Liver (tissue), 9 donors: Measurements from ENCODE around the gene KNTC1. TPM values are rescaled to one million over a fixed set of nuclear protein-coding genes. Genes with fewer than 3 reads are reported as not detected.

ENCODE experiments used
- DNase-seq: peaks from one replicate; pipeline ENCODE4 v3.0.0-alpha.2; 2017; ENCODE audit warnings: low spot score
- H3K27ac ChIP-seq, 2 donors: one replicate each; pipeline ENCODE4 v1.7.0; 2013; ENCODE audit warnings: inconsistent platforms in 2 of 2, low read length in 2 of 2, control low read depth in 1 of 2, low read depth in 1 of 2, mild to moderate bottlenecking in 1 of 2
- H3K27me3 ChIP-seq, 4 donors: one replicate each; pipeline versions ENCODE4 v1.6.1 to v1.7.0; 2013; ENCODE audit warnings: low read length in 3 of 4, inconsistent platforms in 1 of 4, mild to moderate bottlenecking in 1 of 4, moderate library complexity in 1 of 4; ENCODE audit not compliant: control insufficient read depth in 4 of 4, insufficient read depth in 4 of 4
- H3K36me3 ChIP-seq, 4 donors: one replicate each; pipeline versions ENCODE4 v1.6.1 to v1.7.0; 2013; ENCODE audit warnings: low read length in 3 of 4, mild to moderate bottlenecking in 3 of 4, low read depth in 1 of 4, moderate library complexity in 1 of 4; ENCODE audit not compliant: control insufficient read depth in 4 of 4, insufficient read depth in 3 of 4
- H3K4me1 ChIP-seq, 4 donors: one replicate each; pipeline versions ENCODE4 v1.6.1 to v1.7.0; 2013; ENCODE audit warnings: low read length in 3 of 4, mild to moderate bottlenecking in 3 of 4, moderate library complexity in 1 of 4; ENCODE audit not compliant: control insufficient read depth in 4 of 4, insufficient read depth in 4 of 4
- H3K4me3 ChIP-seq, 3 donors: one replicate each; pipeline versions ENCODE4 v1.6.1 to v1.7.0; 2013; ENCODE audit warnings: low read length in 3 of 3, control low read depth in 1 of 3, low read depth in 1 of 3, mild to moderate bottlenecking in 1 of 3
- H3K9ac ChIP-seq, 2 donors: one replicate each; pipeline ENCODE4 v1.7.0; 2013; ENCODE audit warnings: low read length in 2 of 2, mild to moderate bottlenecking in 2 of 2, moderate library complexity in 2 of 2, control low read depth in 1 of 2, low read depth in 1 of 2
- H3K9me3 ChIP-seq, 4 donors: one replicate each; pipeline versions ENCODE4 v1.6.1 to v1.7.0; 2013; ENCODE audit warnings: low read length in 3 of 4; ENCODE audit not compliant: control insufficient read depth in 4 of 4
- EGR1 ChIP-seq, 2 donors: IDR thresholded peaks; 2 replicates each; pipeline ENCODE4 v1.6.1; 2016 to 2018; ENCODE audit warnings: antibody characterized with exemption in 2 of 2, low read depth in 2 of 2
- FOXA1 ChIP-seq: IDR thresholded peaks from 2 replicates; pipeline ENCODE4 v1.6.1; 2016; ENCODE audit warnings: antibody characterized with exemption
- FOXA2 ChIP-seq: IDR thresholded peaks from 2 replicates; pipeline ENCODE4 v1.6.1; 2016; ENCODE audit warnings: antibody characterized with exemption
- GABPA ChIP-seq, 2 donors: IDR thresholded peaks in 1 of 2; conservative IDR thresholded peaks in 1 of 2; 2 replicates each; pipeline ENCODE4 v1.6.1; 2016; ENCODE audit warnings: antibody characterized with exemption in 2 of 2, mild to moderate bottlenecking in 1 of 2, moderate library complexity in 1 of 2
- HNF4A ChIP-seq, 2 donors: conservative IDR thresholded peaks; 2 replicates each; pipeline ENCODE4 v1.6.1; 2016; ENCODE audit warnings: antibody characterized with exemption in 2 of 2, mild to moderate bottlenecking in 2 of 2
- HNF4G ChIP-seq: IDR thresholded peaks from 2 replicates; pipeline ENCODE4 v1.6.1; 2016; ENCODE audit warnings: antibody characterized with exemption
- JUND ChIP-seq, 2 donors: IDR thresholded peaks; 2 replicates each; pipeline ENCODE4 v1.6.1; 2016; ENCODE audit warnings: antibody characterized with exemption in 2 of 2
- NR2F2 ChIP-seq: IDR thresholded peaks from 2 replicates; pipeline ENCODE4 v1.6.1; 2016; ENCODE audit warnings: antibody characterized with exemption
- RAD21 ChIP-seq, 2 donors: IDR thresholded peaks; 2 replicates each; pipeline ENCODE4 v1.6.1; 2016; ENCODE audit warnings: antibody characterized with exemption in 2 of 2, mild to moderate bottlenecking in 2 of 2
- RXRA ChIP-seq, 2 donors: IDR thresholded peaks; 2 replicates each; pipeline ENCODE4 v1.6.1; 2017 to 2018; ENCODE audit warnings: antibody characterized with exemption in 2 of 2, mild to moderate bottlenecking in 1 of 2
- TAF1 ChIP-seq: conservative IDR thresholded peaks from 2 replicates; pipeline ENCODE4 v1.6.1; 2016; ENCODE audit warnings: antibody characterized with exemption, mild to moderate bottlenecking
- YY1 ChIP-seq: IDR thresholded peaks from 2 replicates; pipeline ENCODE4 v1.6.1; 2016; ENCODE audit warnings: antibody characterized with exemption, mild to moderate bottlenecking
- WGBS: extraction: QIAGEN DNeasy Blood & Tissue Kit; methylation state at CpG from one replicate; pipeline ENCODE4 v1.1.7; 2013; 5-methylcytosine and 5-hydroxymethylcytosine counted together
- polyA plus RNA-seq, 2 donors: library from polyadenylated mRNA; stranded (reverse) in 1 of 2; unstranded in 1 of 2; fragments of 200-250 nt in 1 of 2; fragments of >200 nt in 1 of 2; fragmentation: Nextera tagmentation in 1 of 2; extraction: Ambion mirVana in 1 of 2; gene quantifications; one replicate each; pipeline versions ENCODE4 v1.2.1 to v1.2.3, GENCODE V29; 2013 to 2015
- total RNA-seq, 2 donors: library from RNA; depleted of rRNA; stranded (reverse); fragments of >200 nt; gene quantifications; one replicate each; pipeline ENCODE4 v1.2.3, GENCODE V29; 2014
- TF ChIP-seq, protein P1 (sequence below): IDR thresholded peaks from 2 replicates; pipeline ENCODE4 v1.6.1; 2016; ENCODE audit warnings: antibody characterized with exemption
- TF ChIP-seq, protein P2 (sequence below): fragments of 150-350 bp; IDR thresholded peaks from 2 replicates; pipeline ENCODE4 v1.5.1; 2017; ENCODE audit warnings: improper control_type of control experiment, low read depth, low read length; ENCODE audit not compliant: missing input control
- TF ChIP-seq, protein P3 (sequence below): IDR thresholded peaks from 2 replicates; pipeline ENCODE4 v1.6.1; 2016; ENCODE audit warnings: antibody characterized with exemption
- TF ChIP-seq, protein P4 (sequence below): IDR thresholded peaks from 2 replicates; pipeline ENCODE4 v1.6.1; 2016; ENCODE audit warnings: antibody characterized with exemption, mild to moderate bottlenecking
- donor health status: healthy.
- donor health status: healthy.
- donor health status: healthy.
- donor health status: healthy.
- donor health status: healthy.

The KNTC1 gene
- total and polyA plus RNA-seq, 4 donors, result 1.3 to 34.7 (median 4.0) TPM

DNA sequence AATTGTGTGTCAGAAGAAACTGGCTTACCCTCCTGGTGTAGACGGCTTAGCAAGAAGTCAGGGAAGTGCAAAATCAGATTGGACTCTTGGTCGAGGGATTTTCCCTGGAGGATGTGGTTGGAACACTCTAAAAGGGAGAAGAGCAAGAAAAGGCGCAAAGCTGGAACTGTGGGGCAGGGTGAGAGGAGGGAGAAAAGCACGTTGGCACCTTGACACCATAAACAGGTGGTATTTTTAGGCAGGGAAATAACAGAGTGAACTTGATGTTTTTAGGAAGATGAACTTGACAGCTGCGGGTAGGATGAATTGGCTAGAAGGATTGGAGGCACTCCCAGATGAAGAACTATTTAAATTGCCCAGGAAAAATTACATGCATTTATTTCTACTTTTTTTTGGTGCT lies 108.4 kb downstream of the KNTC1 start:
- WGBS, result 92% methylated on average over 5 of the region's 5 CpGs
- H3K9ac ChIP-seq, result no peak overlapping the region

DNA sequence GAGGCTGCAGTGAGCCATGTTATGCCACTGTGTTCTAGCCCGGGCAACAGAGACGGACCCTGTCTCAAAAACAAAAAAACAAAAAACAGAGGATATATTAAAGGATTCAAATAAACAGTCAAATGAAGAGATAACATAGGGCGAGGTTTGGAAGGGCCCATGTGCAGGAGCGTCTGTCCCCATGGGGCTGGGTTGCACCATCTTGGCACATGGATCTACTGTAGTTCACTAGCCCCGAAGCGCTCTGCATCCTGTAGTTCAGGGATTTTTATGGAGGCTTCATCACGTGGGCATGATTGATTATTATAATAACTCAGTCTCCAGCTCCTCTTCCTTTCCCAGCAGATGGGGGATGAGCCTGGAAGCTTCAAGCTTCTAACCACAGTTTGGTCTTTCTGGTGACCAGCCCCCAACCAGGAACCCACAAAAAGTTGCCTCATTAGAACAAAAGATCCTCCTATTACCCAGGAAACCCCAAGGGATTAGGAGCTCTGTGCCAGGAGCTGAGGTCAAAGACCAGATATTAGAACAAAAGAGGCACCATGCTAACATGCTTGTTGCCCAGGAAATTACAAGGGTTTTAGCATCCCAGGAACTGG lies 116.3 kb downstream of the KNTC1 start:
- Histone ChIP-seq H3K9ac (no peak overlapping the region), H3K36me3 (no peaks in the 10 kb centered on the region), H3K27ac (no peak overlapping the region), H3K9me3 (no peaks in the 10 kb centered on the region), H3K4me3 (no peak overlapping the region), H3K4me1 (no peaks in the 10 kb centered on the region), H3K27me3 (no peaks in the 10 kb centered on the region)
- 90% methylated on average over 7 of the region's 7 CpGs for whole genome bisulfite sequencing
- TF ChIP-seq GABPA (IDR thresholded peaks at IDR 0.05 in 1 of 2, conservative IDR thresholded peaks at IDR 0.05 in 1 of 2), result no peak
- no peak for TF ChIP-seq RXRA (IDR thresholded peaks at IDR 0.05)
- TF ChIP-seq, protein P1, sequence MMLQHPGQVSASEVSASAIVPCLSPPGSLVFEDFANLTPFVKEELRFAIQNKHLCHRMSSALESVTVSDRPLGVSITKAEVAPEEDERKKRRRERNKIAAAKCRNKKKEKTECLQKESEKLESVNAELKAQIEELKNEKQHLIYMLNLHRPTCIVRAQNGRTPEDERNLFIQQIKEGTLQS, result no peak
- no peak for TF ChIP-seq FOXA1
- TF ChIP-seq, protein P2, sequence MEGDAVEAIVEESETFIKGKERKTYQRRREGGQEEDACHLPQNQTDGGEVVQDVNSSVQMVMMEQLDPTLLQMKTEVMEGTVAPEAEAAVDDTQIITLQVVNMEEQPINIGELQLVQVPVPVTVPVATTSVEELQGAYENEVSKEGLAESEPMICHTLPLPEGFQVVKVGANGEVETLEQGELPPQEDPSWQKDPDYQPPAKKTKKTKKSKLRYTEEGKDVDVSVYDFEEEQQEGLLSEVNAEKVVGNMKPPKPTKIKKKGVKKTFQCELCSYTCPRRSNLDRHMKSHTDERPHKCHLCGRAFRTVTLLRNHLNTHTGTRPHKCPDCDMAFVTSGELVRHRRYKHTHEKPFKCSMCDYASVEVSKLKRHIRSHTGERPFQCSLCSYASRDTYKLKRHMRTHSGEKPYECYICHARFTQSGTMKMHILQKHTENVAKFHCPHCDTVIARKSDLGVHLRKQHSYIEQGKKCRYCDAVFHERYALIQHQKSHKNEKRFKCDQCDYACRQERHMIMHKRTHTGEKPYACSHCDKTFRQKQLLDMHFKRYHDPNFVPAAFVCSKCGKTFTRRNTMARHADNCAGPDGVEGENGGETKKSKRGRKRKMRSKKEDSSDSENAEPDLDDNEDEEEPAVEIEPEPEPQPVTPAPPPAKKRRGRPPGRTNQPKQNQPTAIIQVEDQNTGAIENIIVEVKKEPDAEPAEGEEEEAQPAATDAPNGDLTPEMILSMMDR, result no peak
- no peak for TF ChIP-seq RAD21 (IDR thresholded peaks at IDR 0.05)
- TF ChIP-seq HNF4G, result no peak
- no peak for TF ChIP-seq FOXA2
- TF ChIP-seq, protein P3, sequence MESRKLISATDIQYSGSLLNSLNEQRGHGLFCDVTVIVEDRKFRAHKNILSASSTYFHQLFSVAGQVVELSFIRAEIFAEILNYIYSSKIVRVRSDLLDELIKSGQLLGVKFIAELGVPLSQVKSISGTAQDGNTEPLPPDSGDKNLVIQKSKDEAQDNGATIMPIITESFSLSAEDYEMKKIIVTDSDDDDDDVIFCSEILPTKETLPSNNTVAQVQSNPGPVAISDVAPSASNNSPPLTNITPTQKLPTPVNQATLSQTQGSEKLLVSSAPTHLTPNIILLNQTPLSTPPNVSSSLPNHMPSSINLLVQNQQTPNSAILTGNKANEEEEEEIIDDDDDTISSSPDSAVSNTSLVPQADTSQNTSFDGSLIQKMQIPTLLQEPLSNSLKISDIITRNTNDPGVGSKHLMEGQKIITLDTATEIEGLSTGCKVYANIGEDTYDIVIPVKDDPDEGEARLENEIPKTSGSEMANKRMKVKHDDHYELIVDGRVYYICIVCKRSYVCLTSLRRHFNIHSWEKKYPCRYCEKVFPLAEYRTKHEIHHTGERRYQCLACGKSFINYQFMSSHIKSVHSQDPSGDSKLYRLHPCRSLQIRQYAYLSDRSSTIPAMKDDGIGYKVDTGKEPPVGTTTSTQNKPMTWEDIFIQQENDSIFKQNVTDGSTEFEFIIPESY, result no peak
- DNase-seq, result no peak

More for the DNA sequence above, 108.4 kb downstream of the KNTC1 start:
- Histone ChIP-seq H3K27me3 (no peaks in the 10 kb centered on the region), H3K9me3 (no peaks in the 10 kb centered on the region), H3K36me3 (no peaks in the 10 kb centered on the region), H3K4me1 (no peaks in the 10 kb centered on the region), H3K4me3 (no peak overlapping the region), H3K27ac (no peak overlapping the region)
- no peak for DNase-seq
- TF ChIP-seq RXRA (IDR thresholded peaks at IDR 0.05) (no peak), RAD21 (IDR thresholded peaks at IDR 0.05) (no peak)

DNA sequence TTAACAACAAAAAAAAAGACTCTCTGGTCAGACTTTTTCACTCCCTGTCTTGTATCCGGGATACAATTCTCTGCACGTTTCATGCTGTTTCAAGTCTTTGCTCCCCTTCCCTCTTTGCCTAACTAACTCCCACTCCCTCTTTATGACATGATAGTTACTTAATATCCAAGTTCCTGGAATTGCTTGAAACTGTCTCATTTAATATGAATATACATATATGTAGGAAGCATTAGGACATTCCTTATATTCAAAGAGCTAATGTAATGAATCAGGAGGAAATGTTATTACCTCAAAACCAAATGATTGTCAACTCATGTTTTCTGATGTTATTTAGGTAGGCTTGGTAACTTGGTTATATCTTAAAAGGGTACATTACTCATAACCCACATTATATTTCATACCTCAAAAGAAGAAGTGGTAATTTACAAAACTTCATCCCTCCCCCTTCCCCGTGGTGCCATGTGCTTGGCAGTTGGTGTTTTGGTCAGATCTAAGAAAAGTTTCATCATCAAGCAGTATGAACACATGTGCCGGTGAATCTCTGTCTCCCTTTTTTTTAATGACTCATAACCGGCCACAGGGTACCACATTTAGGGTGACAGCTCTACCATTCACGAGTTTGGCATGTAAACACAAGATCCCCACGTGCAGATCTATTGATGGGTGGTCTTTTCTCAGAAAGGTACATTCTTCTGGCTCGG lies 119.6 kb downstream of the KNTC1 start:
- DNase-seq, result no peak
- Histone ChIP-seq H3K27ac (no peak overlapping the region), H3K4me1 (no peaks in the 10 kb centered on the region), H3K27me3 (no peaks in the 10 kb centered on the region), H3K4me3 (no peak overlapping the region), H3K9me3 (no peaks in the 10 kb centered on the region), H3K9ac (no peak overlapping the region), H3K36me3 (no peaks in the 10 kb centered on the region)
- 72% methylated on average over 8 of the region's 8 CpGs for WGBS
- no peak for TF ChIP-seq JUND (IDR thresholded peaks at IDR 0.05)
- no peak for TF ChIP-seq NR2F2
- no peak for TF ChIP-seq EGR1 (IDR thresholded peaks at IDR 0.05; ENCODE audit: low read depth in 2 of 2)
- TF ChIP-seq, protein P1, result no peak
- no peak for TF ChIP-seq TAF1
- TF ChIP-seq, protein P4, sequence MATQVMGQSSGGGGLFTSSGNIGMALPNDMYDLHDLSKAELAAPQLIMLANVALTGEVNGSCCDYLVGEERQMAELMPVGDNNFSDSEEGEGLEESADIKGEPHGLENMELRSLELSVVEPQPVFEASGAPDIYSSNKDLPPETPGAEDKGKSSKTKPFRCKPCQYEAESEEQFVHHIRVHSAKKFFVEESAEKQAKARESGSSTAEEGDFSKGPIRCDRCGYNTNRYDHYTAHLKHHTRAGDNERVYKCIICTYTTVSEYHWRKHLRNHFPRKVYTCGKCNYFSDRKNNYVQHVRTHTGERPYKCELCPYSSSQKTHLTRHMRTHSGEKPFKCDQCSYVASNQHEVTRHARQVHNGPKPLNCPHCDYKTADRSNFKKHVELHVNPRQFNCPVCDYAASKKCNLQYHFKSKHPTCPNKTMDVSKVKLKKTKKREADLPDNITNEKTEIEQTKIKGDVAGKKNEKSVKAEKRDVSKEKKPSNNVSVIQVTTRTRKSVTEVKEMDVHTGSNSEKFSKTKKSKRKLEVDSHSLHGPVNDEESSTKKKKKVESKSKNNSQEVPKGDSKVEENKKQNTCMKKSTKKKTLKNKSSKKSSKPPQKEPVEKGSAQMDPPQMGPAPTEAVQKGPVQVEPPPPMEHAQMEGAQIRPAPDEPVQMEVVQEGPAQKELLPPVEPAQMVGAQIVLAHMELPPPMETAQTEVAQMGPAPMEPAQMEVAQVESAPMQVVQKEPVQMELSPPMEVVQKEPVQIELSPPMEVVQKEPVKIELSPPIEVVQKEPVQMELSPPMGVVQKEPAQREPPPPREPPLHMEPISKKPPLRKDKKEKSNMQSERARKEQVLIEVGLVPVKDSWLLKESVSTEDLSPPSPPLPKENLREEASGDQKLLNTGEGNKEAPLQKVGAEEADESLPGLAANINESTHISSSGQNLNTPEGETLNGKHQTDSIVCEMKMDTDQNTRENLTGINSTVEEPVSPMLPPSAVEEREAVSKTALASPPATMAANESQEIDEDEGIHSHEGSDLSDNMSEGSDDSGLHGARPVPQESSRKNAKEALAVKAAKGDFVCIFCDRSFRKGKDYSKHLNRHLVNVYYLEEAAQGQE, result no peak
- no peak for TF ChIP-seq HNF4A (conservative IDR thresholded peaks at IDR 0.05)
- no peak for TF ChIP-seq GABPA (IDR thresholded peaks at IDR 0.05 in 1 of 2, conservative IDR thresholded peaks at IDR 0.05 in 1 of 2)
- TF ChIP-seq RXRA (IDR thresholded peaks at IDR 0.05), result no peak
- TF ChIP-seq YY1, result no peak
- no peak for TF ChIP-seq HNF4G
- no peak for TF ChIP-seq FOXA1
- TF ChIP-seq, protein P3, result no peak
- TF ChIP-seq FOXA2, result no peak
